ENCODE measurements around the gene SLC25A44.

Gene SLC25A44, protein sequence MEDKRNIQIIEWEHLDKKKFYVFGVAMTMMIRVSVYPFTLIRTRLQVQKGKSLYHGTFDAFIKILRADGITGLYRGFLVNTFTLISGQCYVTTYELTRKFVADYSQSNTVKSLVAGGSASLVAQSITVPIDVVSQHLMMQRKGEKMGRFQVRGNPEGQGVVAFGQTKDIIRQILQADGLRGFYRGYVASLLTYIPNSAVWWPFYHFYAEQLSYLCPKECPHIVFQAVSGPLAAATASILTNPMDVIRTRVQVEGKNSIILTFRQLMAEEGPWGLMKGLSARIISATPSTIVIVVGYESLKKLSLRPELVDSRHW

DNA sequence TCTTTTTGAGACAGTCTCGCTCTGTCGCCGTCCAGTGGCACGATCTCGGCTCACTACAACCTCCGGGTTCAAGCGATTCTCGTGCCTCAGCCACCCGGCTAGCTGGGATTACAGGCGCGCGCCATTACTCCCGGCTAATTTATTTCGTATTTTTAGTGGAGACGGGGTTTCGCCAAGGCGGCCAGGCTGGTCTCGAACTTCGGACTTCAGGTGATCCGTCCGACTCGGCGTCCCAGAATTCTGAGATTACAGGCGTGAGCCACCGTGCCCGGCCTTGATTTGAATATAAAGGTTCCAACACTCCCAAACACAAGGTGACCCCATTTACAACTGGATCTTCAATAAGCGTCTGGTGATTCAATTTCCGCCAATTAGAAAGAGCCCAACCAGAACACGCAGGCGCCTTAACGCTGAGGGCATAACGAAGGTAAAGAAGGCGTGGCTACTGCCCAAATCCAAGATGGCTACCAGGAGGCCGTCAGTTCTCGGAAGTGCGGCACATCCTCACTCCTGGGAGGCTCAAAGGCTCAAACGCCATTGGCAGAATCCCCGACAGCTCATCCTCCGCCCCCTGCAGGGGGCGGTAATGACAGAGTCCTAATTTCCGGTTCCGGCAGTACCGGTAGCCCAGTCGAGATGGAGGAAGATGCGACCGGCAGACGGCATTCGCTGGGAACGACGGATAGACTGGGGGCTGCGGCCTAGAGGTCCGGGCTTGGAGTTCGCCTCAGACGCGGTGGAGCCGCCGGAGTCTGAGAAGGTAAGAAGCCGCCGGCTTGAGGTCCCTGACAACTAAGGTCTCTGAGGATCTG, at the start of gene SLC25A44:
TSS of gene SLC25A44 (plus strand) at position 617 of the 812 bp plus-strand sequence. CDS start 5,744 bp downstream, outside the sequence.
- Histone ChIP-seq H3K9me3 (ENCODE audit: control insufficient read depth, low read length) (no peaks in the 10 kb centered on the region), H3K27me3 (replicated peaks; ENCODE audit: control insufficient read depth, insufficient read depth, low read length) (no peaks in the 10 kb centered on the region), H3K9ac (ENCODE audit: low read length) (peak within 1 kb of the TSS; percentile 92)

DNA sequence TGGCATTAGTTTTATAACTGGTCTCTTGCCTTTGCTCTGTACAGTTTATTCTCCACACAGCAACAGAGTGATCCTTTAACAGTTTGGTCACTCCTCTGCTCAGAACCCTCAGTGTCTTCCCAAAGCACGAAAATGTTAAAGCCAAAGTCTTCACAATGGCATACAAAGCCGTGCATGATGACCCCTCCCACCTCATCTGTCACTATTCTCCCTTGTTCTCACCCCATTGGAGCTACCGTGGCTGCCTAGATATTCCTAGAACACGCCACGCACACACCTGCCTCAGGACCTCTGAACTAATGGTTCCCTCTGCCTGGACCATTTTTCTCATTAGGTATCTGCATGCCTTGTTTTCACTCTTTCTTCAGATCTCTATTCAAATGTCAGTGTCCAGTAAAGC, 49.2 kb upstream of the SLC25A44 start:
- H3K36me3 ChIP-seq (ENCODE audit: control insufficient read depth, insufficient read depth, low read length, severe bottlenecking) = peaks cover 16% of the 10 kb centered on the region
- no peaks in the 10 kb centered on the region for H3K27me3 ChIP-seq (replicated peaks; ENCODE audit: control insufficient read depth, insufficient read depth, low read length)
- H3K4me1 ChIP-seq (ENCODE audit: control insufficient read depth, insufficient read depth, low read length) = peaks cover 25% of the 10 kb centered on the region
- no peak for DNase-seq (ENCODE audit: low read depth)
- H3K9me3 ChIP-seq (ENCODE audit: control insufficient read depth, low read length) = no peaks in the 10 kb centered on the region
- H3K4me3 ChIP-seq (ENCODE audit: low read length) = no peak overlapping the region
- no peak overlapping the region for H3K9ac ChIP-seq (ENCODE audit: low read length)

More for the DNA sequence above, at the start of gene SLC25A44:
- peak within 1 kb of the TSS; percentile 95 for H3K4me3 ChIP-seq (ENCODE audit: low read length)
- H3K36me3 ChIP-seq (ENCODE audit: control insufficient read depth, insufficient read depth, low read length, severe bottlenecking) = peaks cover 7% of the 10 kb centered on the region
- peak; percentile 99 for DNase-seq (ENCODE audit: low read depth)
- H3K4me1 ChIP-seq (ENCODE audit: control insufficient read depth, insufficient read depth, low read length) = peaks cover 21% of the 10 kb centered on the region

DNA sequence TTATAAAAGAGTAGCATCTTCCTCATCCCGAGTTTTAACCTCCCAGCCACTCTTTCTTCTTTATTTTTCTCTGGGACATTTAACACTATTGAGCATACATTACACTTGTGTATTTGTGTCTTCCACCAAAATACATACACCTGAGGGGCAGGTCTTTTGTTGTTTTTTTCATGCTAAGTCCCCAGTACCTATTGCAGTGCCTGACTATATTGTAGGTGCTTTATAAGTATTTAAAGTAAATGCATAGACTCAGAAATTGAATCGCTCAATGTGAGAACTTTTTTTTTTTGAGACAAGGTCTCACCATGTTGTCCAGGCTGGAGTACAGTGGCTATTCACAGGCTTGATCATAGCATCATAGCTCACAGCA, 48.3 kb upstream of the SLC25A44 start:
- no peak overlapping the region for H3K4me3 ChIP-seq (ENCODE audit: low read length)
- no peaks in the 10 kb centered on the region for H3K27me3 ChIP-seq (replicated peaks; ENCODE audit: control insufficient read depth, insufficient read depth, low read length)
- peaks cover 22% of the 10 kb centered on the region for H3K4me1 ChIP-seq (ENCODE audit: control insufficient read depth, insufficient read depth, low read length)
- no peak overlapping the region for H3K9ac ChIP-seq (ENCODE audit: low read length)
- H3K36me3 ChIP-seq (ENCODE audit: control insufficient read depth, insufficient read depth, low read length, severe bottlenecking) = peaks cover 7% of the 10 kb centered on the region
- no peaks in the 10 kb centered on the region for H3K9me3 ChIP-seq (ENCODE audit: control insufficient read depth, low read length)
- DNase-seq (ENCODE audit: low read depth) = no peak

DNA sequence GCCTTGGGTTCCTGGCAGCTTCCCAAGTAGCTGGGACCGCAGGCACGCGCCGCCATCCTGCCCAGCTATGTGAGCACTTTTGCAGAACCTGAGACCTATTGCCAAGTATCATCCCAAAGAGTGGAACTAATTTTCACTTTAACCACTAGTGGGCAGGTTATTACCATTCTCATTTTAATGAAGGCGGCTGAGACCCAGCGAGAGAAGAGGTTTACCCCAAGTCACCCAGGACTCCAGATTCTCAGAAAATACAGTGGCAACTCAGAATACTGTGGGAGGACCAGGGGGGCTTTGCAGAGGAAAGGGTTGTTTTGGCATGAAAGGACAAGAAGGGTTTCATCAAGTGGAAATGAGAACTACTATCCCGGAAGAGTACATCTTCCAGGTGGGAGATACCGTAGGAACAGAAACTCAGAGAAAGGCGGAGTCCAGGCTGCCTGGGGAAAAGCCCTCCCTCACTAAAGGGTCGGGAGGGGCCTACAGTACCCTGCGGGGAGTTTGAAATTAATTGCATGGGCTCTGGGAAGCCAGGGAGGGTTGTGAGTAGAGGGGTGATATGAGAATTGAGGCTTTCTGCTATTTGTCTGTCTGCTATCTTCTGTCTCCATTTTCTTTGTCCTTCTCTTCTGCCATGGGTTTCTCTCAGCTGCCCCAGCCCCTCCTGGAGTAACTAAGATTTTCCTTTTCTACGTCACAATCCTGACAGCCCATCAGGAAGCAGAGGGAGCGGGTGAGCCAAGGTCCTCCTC, 47.7 kb upstream of the SLC25A44 start:
- Histone ChIP-seq H3K9ac (ENCODE audit: low read length) (peak overlapping the region; percentile 61), H3K4me1 (ENCODE audit: control insufficient read depth, insufficient read depth, low read length) (peaks cover 25% of the 10 kb centered on the region), H3K9me3 (ENCODE audit: control insufficient read depth, low read length) (no peaks in the 10 kb centered on the region), H3K36me3 (ENCODE audit: control insufficient read depth, insufficient read depth, low read length, severe bottlenecking) (peaks cover 4% of the 10 kb centered on the region), H3K27me3 (replicated peaks; ENCODE audit: control insufficient read depth, insufficient read depth, low read length) (no peaks in the 10 kb centered on the region), H3K4me3 (ENCODE audit: low read length) (no peak overlapping the region)
- peak; percentile 85 for DNase-seq (ENCODE audit: low read depth)

DNA sequence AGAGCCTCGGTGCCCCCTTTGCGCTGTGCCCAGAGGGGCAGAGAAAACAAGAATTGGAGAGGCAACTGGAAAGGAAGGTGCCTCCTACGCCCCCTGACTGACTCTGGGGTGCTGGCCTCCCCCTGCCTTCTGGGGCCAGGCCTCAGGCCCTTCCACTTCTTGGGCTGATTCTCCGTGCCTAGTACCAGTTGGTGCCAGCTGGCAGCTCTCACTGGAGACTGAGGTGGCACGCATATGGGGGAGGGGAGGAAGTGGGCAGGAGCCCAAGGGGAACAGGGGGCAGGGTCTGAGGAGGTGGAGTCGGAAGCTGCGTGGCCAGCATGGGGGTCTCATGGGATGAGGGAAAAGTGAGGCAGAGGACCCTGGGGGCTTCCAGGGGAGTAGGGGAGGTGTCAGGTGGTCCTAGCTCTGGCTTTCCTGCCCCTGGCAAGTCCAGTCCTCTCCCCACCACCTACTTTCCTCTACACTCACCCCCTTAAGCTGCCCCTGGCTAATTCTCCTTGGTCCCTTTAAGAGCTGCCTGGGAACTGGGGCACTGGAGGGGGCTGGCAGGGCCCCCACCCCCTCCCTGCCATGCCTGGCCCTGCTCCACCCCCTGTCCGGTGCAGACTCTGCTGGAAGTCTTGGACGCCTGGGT, 47.0 kb upstream of the SLC25A44 start:
- Histone ChIP-seq H3K4me3 (ENCODE audit: low read length) (no peak overlapping the region), H3K9me3 (ENCODE audit: control insufficient read depth, low read length) (no peaks in the 10 kb centered on the region), H3K9ac (ENCODE audit: low read length) (peak overlapping the region; percentile 61), H3K36me3 (ENCODE audit: control insufficient read depth, insufficient read depth, low read length, severe bottlenecking) (no peaks in the 10 kb centered on the region), H3K27me3 (replicated peaks; ENCODE audit: control insufficient read depth, insufficient read depth, low read length) (no peaks in the 10 kb centered on the region), H3K4me1 (ENCODE audit: control insufficient read depth, insufficient read depth, low read length) (peaks cover 28% of the 10 kb centered on the region)
- DNase-seq (ENCODE audit: low read depth) = peak; percentile 39

DNA sequence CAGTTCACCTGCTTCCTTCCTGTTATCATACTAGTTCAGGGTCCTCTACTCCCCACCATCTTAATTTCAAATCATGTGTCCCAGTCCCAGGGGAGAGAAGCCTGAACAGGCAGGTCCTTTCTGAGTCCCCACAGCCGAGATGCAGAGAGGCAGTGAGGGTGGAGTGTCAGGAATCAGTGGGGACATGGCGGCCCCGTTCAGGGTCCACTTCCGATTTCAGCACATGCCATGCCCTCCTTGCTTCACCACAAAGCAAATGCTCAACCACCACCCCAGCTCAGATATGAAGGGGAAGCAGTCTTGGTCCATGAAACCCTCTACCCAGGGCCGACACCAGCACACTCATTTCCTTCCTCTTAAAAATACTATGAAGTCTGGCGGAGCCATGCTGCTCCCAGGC, 45.7 kb upstream of the SLC25A44 start:
- Histone ChIP-seq H3K9me3 (ENCODE audit: control insufficient read depth, low read length) (no peaks in the 10 kb centered on the region), H3K27me3 (replicated peaks; ENCODE audit: control insufficient read depth, insufficient read depth, low read length) (no peaks in the 10 kb centered on the region), H3K36me3 (ENCODE audit: control insufficient read depth, insufficient read depth, low read length, severe bottlenecking) (no peaks in the 10 kb centered on the region), H3K9ac (ENCODE audit: low read length) (no peak overlapping the region), H3K4me3 (ENCODE audit: low read length) (no peak overlapping the region), H3K4me1 (ENCODE audit: control insufficient read depth, insufficient read depth, low read length) (peaks cover 28% of the 10 kb centered on the region)
- DNase-seq (ENCODE audit: low read depth) = no peak

DNA sequence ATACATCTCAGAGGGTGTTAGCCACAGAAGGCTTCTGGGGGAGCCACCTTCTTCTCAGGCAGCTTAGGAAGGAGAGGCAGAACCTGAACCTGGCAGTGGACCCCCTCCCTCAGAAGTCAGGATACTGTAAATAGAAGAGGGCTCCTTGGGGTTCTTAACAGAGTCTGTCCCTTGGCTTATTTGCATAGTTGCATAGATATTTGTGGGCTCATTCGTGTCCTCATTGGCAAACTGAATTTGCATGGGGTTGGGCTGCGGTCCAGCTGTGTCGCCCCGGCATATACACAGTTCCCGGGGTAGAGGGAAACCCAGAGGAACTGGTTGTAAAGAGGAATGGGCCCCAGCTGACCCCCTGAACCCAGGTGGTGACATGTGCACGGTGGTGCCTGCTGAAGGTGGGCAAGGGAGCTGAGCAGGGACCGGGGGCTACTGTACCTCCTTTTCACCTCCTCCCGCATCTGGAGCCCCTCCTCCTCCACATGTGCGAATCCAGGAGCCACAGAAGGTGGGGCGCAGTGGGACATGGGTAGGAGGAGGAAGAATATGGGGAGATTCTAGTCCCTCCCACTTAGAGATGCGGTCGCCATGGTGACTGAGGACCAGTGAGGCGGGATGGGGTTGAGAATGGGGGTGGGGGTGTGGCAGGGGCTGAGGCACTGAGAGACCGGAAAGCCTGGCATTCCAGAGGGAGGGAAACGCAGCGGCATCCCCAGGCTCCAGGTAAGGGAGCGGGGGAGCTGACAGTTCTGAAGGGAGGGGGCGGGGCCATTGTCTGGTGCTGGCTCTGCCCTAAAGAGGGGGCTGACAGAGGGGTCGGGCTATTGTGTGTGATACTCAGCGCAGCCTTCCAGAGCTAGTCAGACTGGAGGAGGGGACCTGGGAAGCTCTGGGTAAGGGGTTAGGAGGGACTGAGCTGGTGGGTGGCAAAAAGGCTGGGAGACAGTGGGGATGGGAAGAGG, 44.3 kb upstream of the SLC25A44 start:
- peaks cover 28% of the 10 kb centered on the region for H3K4me1 ChIP-seq (ENCODE audit: control insufficient read depth, insufficient read depth, low read length)
- no peak for DNase-seq (ENCODE audit: low read depth)
- no peaks in the 10 kb centered on the region for H3K36me3 ChIP-seq (ENCODE audit: control insufficient read depth, insufficient read depth, low read length, severe bottlenecking)
- no peaks in the 10 kb centered on the region for H3K9me3 ChIP-seq (ENCODE audit: control insufficient read depth, low read length)
- H3K4me3 ChIP-seq (ENCODE audit: low read length) = no peak overlapping the region
- H3K27me3 ChIP-seq (replicated peaks; ENCODE audit: control insufficient read depth, insufficient read depth, low read length) = no peaks in the 10 kb centered on the region
- H3K9ac ChIP-seq (ENCODE audit: low read length) = no peak overlapping the region

DNA sequence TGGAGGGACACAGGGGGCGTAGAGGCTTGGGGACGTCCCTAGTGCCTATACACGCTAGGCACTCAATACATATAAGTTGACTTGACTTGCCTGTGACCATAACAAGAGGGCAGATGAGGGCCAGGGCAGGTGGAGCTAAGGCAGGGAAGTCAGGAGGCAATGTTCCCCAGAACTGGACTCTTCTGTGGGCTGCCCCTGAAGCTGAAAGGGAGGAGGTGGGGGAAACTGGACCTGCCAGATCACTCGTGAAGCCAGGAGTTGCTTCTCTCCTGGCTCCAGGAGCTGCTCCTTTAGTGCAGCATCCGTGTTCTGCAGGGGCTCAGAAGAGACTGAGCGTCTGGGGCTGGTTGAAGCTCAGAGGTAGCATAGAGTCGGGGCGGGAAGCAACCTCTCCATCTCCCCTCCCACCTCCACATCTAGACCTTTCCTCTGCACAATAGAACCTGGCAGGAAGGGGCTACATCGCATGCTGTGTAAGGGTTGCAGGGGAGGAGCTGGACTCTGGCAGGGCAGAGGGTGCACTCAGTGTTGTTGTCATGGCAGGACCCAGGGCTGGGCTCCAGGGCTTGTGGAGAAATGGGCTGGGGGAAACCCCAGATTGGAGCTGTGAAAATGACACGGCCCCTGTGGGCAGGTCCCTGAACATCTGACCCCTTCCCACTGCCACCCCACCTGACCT, 43.4 kb upstream of the SLC25A44 start:
- Histone ChIP-seq H3K27me3 (replicated peaks; ENCODE audit: control insufficient read depth, insufficient read depth, low read length) (no peaks in the 10 kb centered on the region), H3K4me3 (ENCODE audit: low read length) (no peak overlapping the region), H3K9ac (ENCODE audit: low read length) (no peak overlapping the region), H3K4me1 (ENCODE audit: control insufficient read depth, insufficient read depth, low read length) (peaks cover 27% of the 10 kb centered on the region), H3K9me3 (ENCODE audit: control insufficient read depth, low read length) (no peaks in the 10 kb centered on the region), H3K36me3 (ENCODE audit: control insufficient read depth, insufficient read depth, low read length, severe bottlenecking) (no peaks in the 10 kb centered on the region)
- DNase-seq (ENCODE audit: low read depth) = no peak

DNA sequence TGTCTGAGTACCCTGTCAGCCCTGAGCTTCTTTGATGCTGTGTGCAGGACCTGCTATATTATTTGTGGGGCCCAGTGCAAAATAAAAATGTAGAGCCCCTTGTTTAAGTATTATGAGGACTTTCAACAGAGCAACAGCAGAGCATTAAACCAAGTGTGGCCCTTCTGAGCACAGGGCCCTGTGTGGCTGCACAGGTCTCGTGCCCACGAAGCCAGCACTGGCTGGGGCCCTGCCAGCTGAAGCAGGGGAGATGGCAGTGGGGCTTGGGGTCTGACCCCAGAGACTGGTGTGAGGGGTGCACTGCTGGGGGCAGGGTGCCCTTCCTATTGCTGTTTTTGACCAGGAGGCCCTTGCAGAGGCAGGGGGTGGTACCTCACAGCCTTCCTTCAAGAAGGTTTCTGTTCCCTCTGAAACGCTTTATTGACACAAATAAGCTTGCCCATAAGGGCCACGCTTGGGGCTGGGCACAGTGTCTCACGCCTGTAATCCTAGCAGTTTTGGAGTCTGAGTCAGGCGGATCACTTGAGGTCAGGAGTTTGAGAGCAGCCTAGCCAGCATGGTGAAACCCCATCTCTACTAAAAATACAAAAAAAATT, 42.7 kb upstream of the SLC25A44 start:
- no peaks in the 10 kb centered on the region for H3K9me3 ChIP-seq (ENCODE audit: control insufficient read depth, low read length)
- H3K4me1 ChIP-seq (ENCODE audit: control insufficient read depth, insufficient read depth, low read length) = peaks cover 19% of the 10 kb centered on the region
- no peaks in the 10 kb centered on the region for H3K36me3 ChIP-seq (ENCODE audit: control insufficient read depth, insufficient read depth, low read length, severe bottlenecking)
- H3K27me3 ChIP-seq (replicated peaks; ENCODE audit: control insufficient read depth, insufficient read depth, low read length) = no peaks in the 10 kb centered on the region
- no peak overlapping the region for H3K9ac ChIP-seq (ENCODE audit: low read length)
- H3K4me3 ChIP-seq (ENCODE audit: low read length) = no peak overlapping the region
- DNase-seq (ENCODE audit: low read depth) = peak; percentile 58
